Effector CD8-positive, alpha-beta T cell (primary cell): Measurements from ENCODE around the gene TBRG1.
"Not testable (repeated sequence)": the region's sequence is repeated elsewhere in the genome, so short reads cannot be mapped to it uniquely, and the experiment has no call there.

Experiments used
- DNase-seq: peaks from one replicate; lab custom pipeline; 2025; lab: John Stamatoyannopoulos, UW
- total RNA-seq, 4 experiments: gene quantifications; one replicate each; lab custom pipeline; 2026; lab: John Stamatoyannopoulos, UW

The TBRG1 gene, protein sequence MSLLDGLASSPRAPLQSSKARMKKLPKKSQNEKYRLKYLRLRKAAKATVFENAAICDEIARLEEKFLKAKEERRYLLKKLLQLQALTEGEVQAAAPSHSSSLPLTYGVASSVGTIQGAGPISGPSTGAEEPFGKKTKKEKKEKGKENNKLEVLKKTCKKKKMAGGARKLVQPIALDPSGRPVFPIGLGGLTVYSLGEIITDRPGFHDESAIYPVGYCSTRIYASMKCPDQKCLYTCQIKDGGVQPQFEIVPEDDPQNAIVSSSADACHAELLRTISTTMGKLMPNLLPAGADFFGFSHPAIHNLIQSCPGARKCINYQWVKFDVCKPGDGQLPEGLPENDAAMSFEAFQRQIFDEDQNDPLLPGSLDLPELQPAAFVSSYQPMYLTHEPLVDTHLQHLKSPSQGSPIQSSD
- 121 to 153 (median 125) reads per million in 4 experiments for total RNA-seq

DNA sequence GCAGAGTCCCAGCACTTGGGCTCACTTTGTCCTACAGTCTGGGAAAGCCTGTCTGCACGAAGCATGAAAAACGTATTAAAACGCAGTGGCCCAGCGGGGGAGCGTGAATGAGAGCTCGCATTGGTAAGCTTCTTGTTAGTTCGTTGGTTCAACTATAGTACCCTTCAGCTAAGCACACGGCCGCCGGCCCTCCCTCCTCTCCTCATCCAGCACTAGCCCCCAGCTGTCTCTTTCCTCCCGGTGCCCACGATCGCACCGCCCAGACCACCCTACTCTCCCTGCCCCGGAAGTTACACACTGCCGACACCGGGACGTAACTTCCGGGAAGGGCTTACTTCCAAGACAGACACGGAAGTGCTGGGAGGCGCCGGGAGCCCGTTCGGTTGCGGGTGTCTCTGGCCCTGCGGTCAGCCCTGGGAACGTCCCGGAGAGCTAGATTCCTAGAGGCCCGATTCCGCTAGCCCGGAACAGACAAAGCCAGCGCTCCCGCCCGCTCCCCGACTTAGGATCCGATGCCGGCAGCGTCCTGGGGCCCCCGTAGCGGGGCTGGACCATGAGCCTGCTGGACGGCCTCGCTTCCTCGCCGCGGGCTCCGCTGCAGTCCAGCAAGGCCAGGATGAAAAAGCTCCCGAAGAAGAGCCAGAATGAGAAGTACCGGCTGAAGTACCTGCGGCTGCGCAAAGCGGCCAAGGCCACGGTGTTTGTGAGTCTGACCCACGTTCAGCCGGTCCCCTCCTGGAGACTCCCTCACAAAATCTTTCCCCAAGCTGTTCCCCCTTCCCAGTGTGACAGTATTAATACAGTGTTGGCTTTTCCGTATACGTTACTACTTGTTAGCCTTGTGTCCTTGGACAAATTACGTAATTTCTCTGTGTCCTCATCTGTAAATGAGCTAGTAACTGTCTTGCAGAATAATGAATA, at the start of gene TBRG1:
Gene TBRG1, plus strand, starts transcription at position 334 of the 921 bp plus-strand sequence. Its CDS starts 220 bp downstream, at position 554.
- peak; percentile 77 for DNase-seq

GRCh38 chr11:124577716-124578427, 44.8 kb upstream of the TBRG1 start:
- no peak for DNase-seq

- DNase-seq: no peak
Observed at GRCh38 chr11:124578761-124579160, 43.9 kb upstream of the TBRG1 start.

DNA sequence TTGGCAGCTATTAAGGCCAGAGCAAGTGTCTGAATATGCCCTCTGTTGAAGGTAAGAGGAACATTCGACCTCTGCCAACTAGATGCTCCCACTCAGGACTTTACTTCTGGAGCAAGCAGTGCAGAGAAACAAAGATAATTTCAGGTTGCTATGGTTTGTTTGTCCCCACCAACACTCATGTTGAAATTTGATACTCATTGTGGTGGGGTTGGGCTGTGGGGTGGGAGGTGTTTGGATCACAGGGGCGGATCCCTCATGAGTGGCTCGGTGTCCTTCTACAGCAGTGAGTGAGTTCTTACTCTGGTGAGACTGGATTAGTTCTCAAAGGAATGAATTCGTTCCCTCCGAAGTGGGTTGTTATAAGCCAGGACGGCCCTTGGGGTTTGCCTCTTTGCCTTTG, 40.8 kb upstream of the TBRG1 start:
- DNase-seq: no peak

- DNase-seq: no peak
Observed at GRCh38 chr11:124582565-124582964, 40.1 kb upstream of the TBRG1 start.

GRCh38 chr11:124583781-124584180, 38.9 kb upstream of the TBRG1 start:
- DNase-seq: no peak

GRCh38 chr11:124584681-124585372, 37.8 kb upstream of the TBRG1 start:
- DNase-seq: no peak

DNA sequence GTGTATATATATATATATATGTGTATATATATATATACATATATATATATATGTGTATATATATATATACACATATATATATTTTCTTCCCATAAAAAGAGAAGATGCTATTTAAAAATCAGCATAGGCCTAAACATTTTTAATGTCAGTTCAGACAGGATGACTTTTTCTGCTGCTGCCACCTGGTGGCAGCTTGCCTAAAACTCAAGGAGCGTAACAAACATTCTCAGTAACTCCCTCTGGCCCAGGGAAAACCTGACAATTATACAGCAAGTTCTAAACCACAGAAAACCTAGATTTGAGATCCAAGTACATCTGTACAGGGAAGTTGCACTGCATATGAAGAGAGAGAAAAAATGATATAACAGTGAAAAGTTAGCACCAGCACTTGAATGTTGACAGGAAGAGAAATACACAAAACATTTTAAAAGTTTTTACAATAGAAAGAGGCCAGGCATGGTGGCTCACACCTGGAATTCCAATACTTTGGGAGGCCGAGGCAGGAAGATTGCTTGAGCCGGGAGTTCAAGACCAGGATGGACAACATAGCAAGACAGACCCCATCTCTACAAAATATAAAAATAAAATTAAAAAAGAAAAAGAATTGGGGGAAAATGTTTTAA, 36.3 kb upstream of the TBRG1 start:
- DNase-seq: peak; percentile 2

GRCh38 chr11:124591430-124591829, 31.2 kb upstream of the TBRG1 start:
- DNase-seq: no peak

- DNase-seq: no peak
Observed at GRCh38 chr11:124592627-124593026, 30.0 kb upstream of the TBRG1 start.

DNA sequence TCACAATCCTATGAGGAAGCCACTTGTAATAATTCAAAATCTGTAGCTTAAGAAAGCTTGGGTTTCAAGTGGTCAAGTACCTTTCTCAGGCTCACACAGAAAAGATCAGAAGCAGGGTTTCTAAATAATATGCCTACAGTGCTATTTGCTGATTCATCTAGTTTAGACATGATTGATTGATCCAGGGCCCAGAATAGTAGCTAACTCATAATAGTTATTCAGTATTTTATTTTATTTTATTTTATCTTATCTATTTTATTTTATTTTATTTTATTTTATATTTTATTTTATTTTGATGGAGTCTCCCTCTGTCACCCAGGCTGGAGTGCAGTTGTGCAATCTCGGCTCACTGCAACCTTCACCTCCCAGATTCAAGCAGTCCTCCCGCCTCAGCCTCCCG, 27.4 kb upstream of the TBRG1 start:
- DNase-seq: no peak

DNA sequence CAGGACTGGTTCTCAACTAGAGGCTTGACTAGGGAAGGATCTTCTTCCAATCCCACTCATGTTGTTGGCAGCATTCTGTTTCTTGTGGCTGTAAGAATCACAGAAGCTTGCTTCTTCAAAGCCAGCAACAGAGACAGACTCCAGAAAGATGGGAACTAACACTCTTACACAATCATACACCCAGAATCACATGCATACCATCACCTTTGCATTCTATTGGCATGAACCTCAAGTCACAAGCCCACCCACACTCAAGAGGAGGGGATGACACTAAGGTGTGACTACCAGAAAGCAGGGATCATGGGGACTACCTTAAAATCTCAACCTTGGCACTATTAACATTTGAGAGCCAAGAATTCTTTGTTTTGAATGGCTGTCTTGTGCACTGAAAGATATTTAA, 25.0 kb upstream of the TBRG1 start:
- no peak for DNase-seq

DNA sequence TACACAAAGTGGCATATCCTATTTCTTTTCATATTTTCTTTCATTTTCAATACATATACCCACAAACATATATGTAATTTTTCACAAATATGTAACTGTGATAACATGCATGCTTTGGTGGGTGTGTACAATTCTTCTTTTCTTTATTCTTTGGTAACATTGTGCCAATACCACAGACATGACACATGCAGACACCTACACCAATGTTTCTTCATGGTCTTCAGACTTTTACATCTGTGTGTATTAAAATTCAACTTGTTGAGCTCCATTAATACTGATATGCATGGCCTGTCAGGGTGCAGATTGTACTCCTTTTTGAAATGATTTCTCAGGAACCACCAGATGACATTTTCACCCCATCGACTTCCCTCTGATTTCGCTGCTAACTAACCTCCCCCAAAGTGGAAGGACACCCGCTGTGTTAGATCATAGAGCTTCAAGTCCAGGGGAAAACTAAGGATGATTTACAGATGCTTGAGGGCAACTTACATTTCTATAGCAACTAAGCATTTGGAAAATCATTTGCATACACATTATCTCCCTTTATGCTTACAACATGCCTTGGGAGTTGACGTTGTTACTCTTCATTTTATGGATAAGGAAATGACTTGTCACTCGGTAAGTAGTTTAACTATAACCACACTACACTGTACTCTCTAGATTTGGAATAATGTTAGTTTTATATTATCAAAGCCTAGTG, 21.9 kb upstream of the TBRG1 start:
- DNase-seq: no peak

- DNase-seq: no peak
Observed at GRCh38 chr11:124602193-124602592, 20.5 kb upstream of the TBRG1 start.

DNA sequence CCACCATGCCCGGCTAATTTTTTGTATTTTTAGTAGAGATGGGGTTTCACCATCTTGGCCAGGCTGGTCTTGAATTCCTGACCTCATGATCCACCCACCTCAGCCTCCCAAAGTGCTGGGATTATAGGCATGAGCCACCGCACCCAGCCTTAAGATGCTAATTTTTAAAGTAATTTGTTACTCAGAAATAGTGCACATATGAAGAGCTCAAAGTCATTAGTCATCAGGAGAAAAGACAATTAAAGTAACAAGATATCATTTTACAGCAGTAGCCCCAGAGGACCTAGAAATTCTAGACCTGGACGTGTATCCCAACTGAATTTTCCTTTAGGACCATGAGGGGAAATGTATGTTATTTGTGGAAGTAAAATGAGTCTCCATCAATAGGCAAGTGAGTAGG, 19.9 kb upstream of the TBRG1 start:
- not testable (repeated sequence) for DNase-seq

- DNase-seq: no peak
Observed at GRCh38 chr11:124605719-124606118, 16.9 kb upstream of the TBRG1 start.

DNA sequence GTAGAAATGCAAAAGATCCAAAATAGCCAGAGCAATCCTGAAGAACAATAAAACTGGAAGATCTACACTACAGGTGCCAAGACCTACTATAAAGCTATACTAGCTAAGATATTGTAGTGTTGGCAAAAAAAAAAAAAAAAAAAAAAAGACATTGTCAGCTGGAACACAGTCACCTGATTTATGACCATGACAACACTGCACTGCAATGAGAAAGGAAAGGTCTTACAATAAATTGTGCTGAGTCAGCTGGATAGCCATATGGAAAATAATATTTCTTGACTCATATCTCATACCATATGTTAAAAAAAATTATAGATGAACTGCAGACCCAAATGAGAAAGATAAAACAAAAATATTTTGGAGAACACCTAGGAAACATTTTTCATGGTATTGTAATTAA, 14.5 kb upstream of the TBRG1 start:
- no peak for DNase-seq

DNA sequence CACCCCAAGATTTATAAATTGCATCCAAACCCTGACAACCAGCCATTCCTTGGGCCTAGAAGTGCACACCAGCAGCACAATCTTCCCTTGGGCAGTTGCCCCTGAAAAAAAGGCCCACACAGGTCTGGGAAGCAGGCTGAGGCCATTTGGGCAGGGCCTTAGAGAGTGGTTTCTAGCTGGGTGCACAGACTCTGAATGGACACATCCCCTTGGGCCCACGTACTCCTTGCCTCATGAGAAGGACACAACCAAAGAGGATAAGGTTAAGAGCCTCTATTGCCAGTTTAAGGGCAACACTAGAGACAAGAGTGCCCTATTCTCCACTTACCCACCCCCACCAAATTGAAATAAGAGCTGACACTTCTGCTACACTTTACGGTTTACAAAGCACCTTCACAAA, 12.4 kb upstream of the TBRG1 start:
- no peak for DNase-seq

DNA sequence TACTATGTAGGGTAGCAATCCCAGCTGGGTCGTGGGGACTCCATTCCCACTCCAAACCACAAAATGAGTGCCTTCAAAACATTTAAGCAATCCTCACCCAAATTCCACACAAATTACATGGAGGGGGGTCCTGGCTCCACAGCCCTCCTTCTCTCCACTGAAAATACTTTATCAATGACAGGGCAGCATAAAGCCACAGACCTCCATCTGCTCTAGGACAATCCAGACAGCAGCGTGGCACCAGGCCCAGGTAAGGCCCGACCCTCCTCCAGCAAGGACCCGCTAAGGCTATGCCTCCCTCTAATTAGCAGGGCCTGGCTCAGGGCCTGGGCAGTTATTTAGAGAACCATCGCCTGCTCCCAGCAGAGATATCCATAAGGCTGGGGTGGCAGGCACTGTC, 11.6 kb upstream of the TBRG1 start, which contains the start of gene PANX3:
Gene PANX3, plus strand, starts transcription at position 365 of the 400 bp plus-strand sequence. CDS start 129 bp downstream, outside the sequence.
- DNase-seq: no peak

GRCh38 chr11:124612045-124612444, 10.6 kb upstream of the TBRG1 start:
- no peak for DNase-seq
